Activated T-cell treated with anti-CD3 and anti-CD28 coated beads, Interleukin-2, amount 50 U/mL, for 4 hours (primary cell): ENCODE results near the gene CNNM1. TPM values are rescaled to one million over a fixed set of nuclear protein-coding genes. Genes with fewer than 3 reads are reported as not detected.

Experiments used
- ATAC-seq, 2 donors: fragments of 200-7000 bp; cut with Tn5 transposase; one replicate each; pipeline ENCODE4 v1.10.0; 2021
- DNase-seq: peaks from one replicate; pipeline ENCODE4 v3.0.0-alpha.2; 2020
- H3K27me3 Mint-ChIP-seq: one replicate; pipeline ENCODE4 v1.8.0; 2021; ENCODE audit warnings: low read depth, mixed read lengths
- H3K36me3 Mint-ChIP-seq: one replicate; pipeline ENCODE4 v1.8.0; 2022; ENCODE audit warnings: mixed read lengths; ENCODE audit not compliant: insufficient read depth
- H3K4me1 Mint-ChIP-seq: one replicate; pipeline ENCODE4 v1.8.0; 2021; ENCODE audit warnings: low read depth, mixed read lengths
- H3K4me3 Mint-ChIP-seq: one replicate; pipeline ENCODE4 v1.8.0; 2021; ENCODE audit warnings: mild to moderate bottlenecking, moderate library complexity, mixed read lengths
- H3K9me3 Mint-ChIP-seq: one replicate; pipeline ENCODE4 v1.8.0; 2021; ENCODE audit warnings: mixed read lengths
- total RNA-seq, 3 donors: library from RNA; stranded (reverse); gene quantifications; one replicate each; pipeline ENCODE4 v1.2.1, GENCODE V29; 2021

CNNM1 gene
- total RNA-seq, 3 donors from 2014 or later, result 0.58 to 1.9 (median 0.60) TPM

DNA sequence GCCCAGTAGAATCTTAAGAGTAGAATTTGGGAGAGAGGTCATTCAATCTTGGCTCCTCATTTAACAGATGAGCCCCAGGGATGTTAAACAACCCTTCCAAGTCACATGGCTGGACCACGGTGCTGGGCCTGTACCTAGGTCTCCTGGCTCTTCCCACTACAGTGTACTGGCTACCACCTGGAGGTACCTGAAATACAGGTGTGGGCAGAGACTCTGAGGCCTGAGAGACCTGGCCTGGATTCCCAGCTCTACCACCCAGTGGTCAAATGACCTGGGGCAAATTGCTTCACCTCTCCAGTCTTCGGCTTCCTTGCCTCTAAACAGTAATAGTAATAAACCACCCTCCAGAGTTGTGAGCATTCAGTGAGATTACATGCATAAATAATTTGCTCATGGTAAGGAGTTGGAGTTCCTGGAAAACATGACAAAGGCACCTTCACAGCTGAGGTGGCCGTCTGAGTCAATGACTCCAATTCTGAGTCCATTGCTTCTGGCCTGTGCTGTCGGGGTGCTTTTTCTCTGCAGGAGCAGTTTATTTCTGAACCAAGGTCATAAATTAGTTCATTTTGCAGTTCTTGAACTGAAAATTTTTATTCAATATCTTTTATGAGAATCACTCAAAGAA, 98.5 kb downstream of the CNNM1 start:
- H3K9me3 Mint-ChIP-seq, result no peaks in the 10 kb centered on the region
- no peak for ATAC-seq
- peaks cover 32% of the 10 kb centered on the region for H3K4me1 Mint-ChIP-seq
- no peak overlapping the region for H3K4me3 Mint-ChIP-seq
- no peak for DNase-seq
- H3K36me3 Mint-ChIP-seq, result peaks cover 20% of the 10 kb centered on the region
- no peaks in the 10 kb centered on the region for H3K27me3 Mint-ChIP-seq

GRCh38 chr10:99429517-99430095, 100.5 kb downstream of the CNNM1 start:
- peak overlapping the region; percentile 99 for H3K4me3 Mint-ChIP-seq
- H3K9me3 Mint-ChIP-seq, result no peaks in the 10 kb centered on the region
- ATAC-seq (no peak), DNase-seq (no peak)
- peaks cover 13% of the 10 kb centered on the region for H3K36me3 Mint-ChIP-seq
- H3K4me1 Mint-ChIP-seq, result peaks cover 34% of the 10 kb centered on the region
- H3K27me3 Mint-ChIP-seq, result no peaks in the 10 kb centered on the region

DNA sequence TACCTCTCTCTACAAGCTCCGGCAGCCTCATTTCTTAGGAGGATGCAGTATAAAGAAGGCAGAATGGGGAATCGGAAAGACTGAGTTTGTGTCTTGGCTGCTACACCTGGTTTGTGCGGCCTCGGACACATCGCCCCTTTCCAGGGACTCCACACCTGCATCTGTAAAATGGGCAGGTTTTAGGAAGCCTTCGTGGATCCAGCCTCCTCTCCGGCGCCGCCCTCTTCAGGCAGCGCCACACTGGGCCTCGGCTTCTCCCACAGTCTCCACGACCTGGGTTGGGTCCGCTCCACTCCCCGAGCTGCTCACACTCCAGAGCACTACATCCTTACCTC, 100.9 kb downstream of the CNNM1 start:
- peak in 1 of 2 donors; percentile 10 for ATAC-seq
- peak overlapping the region; percentile 99 for H3K4me3 Mint-ChIP-seq
- no peaks in the 10 kb centered on the region for H3K9me3 Mint-ChIP-seq
- H3K4me1 Mint-ChIP-seq, result peaks cover 34% of the 10 kb centered on the region
- no peaks in the 10 kb centered on the region for H3K27me3 Mint-ChIP-seq
- H3K36me3 Mint-ChIP-seq, result peaks cover 8% of the 10 kb centered on the region
- DNase-seq, result no peak

DNA sequence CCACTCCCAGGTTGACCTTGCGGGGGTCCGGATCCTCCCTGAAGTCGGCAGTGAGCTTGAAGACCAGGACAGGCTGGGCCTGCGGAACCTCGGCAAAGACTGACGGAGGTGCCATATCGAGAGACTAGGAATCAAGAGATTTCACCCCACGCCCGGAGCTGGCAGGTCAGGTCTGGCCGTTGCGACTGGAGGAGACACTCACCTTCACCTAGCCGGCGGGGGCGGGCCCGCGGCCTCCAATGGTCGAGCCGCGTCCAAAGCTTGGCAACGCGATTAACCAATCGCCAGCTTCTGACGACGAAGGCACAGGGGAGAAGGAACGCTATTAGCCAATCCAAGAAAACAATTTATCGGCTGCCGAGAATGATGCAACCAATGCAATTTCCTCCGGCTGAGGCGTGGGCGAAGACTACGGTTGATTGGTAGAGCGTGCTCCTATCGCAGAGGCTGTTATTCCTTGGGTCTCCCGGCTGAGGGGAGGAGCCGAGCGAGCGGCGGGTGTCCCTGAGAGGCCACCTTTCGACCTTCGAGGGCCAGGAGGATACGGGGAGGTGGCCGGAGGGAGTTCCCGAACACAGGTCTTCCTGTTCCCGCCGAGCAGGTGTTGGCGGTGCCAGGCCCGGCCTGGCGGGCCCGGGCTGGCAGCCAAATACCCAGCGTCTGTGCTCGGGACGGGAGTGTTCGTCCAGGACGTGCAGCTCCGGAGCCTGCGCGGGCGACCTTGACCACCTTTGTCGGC, 101.5 kb downstream of the CNNM1 start, which contains the start of gene GOT1:
TSS of gene GOT1 (minus strand) at position 174 of the 739 bp plus-strand sequence. CDS start at position 115, 59 bp downstream.
- ATAC-seq, result peak; percentile 95 to 97
- H3K4me1 Mint-ChIP-seq, result peaks cover 32% of the 10 kb centered on the region
- H3K36me3 Mint-ChIP-seq, result peaks cover 3% of the 10 kb centered on the region

DNA sequence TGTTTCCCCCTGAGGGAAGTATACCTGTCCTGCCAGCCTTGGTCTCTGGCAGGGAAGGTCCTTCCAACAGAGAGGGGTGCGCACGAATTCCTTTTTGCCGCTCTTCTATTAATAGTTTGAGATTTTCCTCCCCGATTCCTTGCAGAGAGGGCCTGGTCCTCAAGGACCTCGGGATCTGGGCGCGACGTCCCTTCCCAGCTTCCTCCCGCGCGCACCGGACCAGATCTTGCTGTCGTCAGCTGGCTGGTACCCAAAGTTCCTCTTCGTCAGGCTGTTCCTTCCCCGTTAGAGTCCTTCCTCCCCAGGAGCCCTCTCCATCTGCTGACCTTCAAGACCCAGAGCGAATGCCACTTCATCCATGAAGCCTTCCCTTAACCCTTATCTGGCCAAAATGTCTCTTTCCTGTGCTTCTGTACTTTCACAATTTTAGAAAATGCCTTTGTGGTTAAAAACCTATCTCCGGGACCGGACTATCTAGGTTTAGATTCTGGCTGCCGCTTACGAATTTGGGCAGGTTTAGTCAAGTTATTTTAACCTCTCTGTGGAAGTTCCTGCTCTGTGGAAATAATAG, 102.1 kb downstream of the CNNM1 start:
- Mint-ChIP-seq H3K27me3 (no peaks in the 10 kb centered on the region), H3K4me1 (peaks cover 32% of the 10 kb centered on the region), H3K4me3 (peak overlapping the region; percentile 99), H3K9me3 (no peaks in the 10 kb centered on the region), H3K36me3 (no peaks in the 10 kb centered on the region)
- DNase-seq, result no peak
- ATAC-seq, result no peak

More for the DNA sequence above, 101.5 kb downstream of the CNNM1 start, which contains the start of gene GOT1:
- peak within 1 kb of the TSS; percentile 99 for H3K4me3 Mint-ChIP-seq
- no peaks in the 10 kb centered on the region for H3K9me3 Mint-ChIP-seq
- DNase-seq, result peak; percentile 92
- H3K27me3 Mint-ChIP-seq, result no peaks in the 10 kb centered on the region

- ATAC-seq, result no peak
- peaks cover 32% of the 10 kb centered on the region for H3K4me1 Mint-ChIP-seq
- no peaks in the 10 kb centered on the region for H3K27me3 Mint-ChIP-seq
- no peaks in the 10 kb centered on the region for H3K36me3 Mint-ChIP-seq
- no peak for DNase-seq
- H3K9me3 Mint-ChIP-seq, result no peaks in the 10 kb centered on the region
- peak overlapping the region; percentile 99 for H3K4me3 Mint-ChIP-seq
Measured at GRCh38 chr10:99432047-99432446, 102.9 kb downstream of the CNNM1 start.

DNA sequence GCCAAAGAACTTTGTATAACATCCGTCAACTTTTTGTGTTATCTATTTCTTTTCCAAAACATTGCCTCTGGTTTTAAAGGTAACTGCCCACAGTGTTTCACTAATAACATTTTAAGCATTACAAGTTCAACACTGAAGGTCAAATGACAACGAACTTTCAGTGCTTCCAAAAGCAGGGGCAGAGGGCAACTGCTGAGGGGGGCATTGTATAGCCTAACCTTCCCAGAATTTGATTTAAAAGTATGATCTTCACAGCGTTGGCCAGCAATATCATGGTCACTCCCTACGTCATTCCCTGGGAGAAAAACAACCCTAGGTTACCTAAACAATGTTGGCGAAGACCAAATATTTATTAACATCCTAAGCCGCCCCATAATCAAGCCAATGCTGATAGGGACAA, 103.7 kb downstream of the CNNM1 start:
- H3K4me3 Mint-ChIP-seq, result peak overlapping the region; percentile 99
- no peak for DNase-seq
- H3K4me1 Mint-ChIP-seq, result peaks cover 29% of the 10 kb centered on the region
- ATAC-seq, result no peak
- no peaks in the 10 kb centered on the region for H3K36me3 Mint-ChIP-seq
- H3K27me3 Mint-ChIP-seq, result no peaks in the 10 kb centered on the region
- no peaks in the 10 kb centered on the region for H3K9me3 Mint-ChIP-seq

GRCh38 chr10:99433378-99434020, 104.3 kb downstream of the CNNM1 start:
- Mint-ChIP-seq H3K4me1 (peaks cover 28% of the 10 kb centered on the region), H3K36me3 (no peaks in the 10 kb centered on the region), H3K4me3 (no peak overlapping the region), H3K9me3 (no peaks in the 10 kb centered on the region), H3K27me3 (no peaks in the 10 kb centered on the region)
- ATAC-seq, result no peak
- DNase-seq, result no peak

DNA sequence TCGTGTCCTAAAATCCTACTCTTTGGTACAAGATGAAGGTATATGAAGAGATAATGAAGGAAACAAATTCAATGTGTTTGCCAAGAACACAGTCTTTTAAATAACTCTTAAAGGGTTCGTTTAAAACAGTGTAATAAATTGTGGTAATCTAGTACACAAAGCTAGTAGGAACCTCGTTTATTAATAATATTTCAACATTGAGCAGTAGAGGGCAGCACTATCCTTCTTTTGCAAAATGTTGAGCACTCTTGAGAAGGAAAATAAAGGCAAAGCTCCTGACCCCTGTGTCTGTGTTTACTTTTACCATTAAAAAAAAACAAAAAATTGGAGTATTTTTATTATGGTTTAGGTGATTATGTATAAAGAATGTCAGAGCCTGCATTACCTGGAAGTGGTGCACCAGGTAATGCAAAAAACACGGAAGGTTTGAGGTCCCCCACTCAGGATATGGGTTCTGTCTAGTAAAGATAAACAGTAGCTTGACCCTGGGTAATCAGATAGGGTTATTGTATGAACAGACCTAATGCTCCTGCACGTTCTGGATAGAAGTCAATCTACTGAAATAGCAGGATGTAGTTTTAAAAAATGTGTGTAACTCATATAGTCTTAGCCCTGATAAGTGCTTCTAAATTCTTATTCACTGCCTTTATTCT, 107.0 kb downstream of the CNNM1 start:
- no peaks in the 10 kb centered on the region for H3K9me3 Mint-ChIP-seq
- H3K36me3 Mint-ChIP-seq, result no peaks in the 10 kb centered on the region
- ATAC-seq (no peak), DNase-seq (no peak)
- no peak overlapping the region for H3K4me3 Mint-ChIP-seq
- H3K27me3 Mint-ChIP-seq, result no peaks in the 10 kb centered on the region
- peaks cover 12% of the 10 kb centered on the region for H3K4me1 Mint-ChIP-seq

GRCh38 chr10:99438890-99439289, 109.7 kb downstream of the CNNM1 start:
- H3K4me3 Mint-ChIP-seq, result no peak overlapping the region
- H3K27me3 Mint-ChIP-seq, result no peaks in the 10 kb centered on the region
- H3K4me1 Mint-ChIP-seq, result peaks cover 2% of the 10 kb centered on the region
- no peaks in the 10 kb centered on the region for H3K36me3 Mint-ChIP-seq
- DNase-seq (no peak), ATAC-seq (no peak)
- H3K9me3 Mint-ChIP-seq, result no peaks in the 10 kb centered on the region

DNA sequence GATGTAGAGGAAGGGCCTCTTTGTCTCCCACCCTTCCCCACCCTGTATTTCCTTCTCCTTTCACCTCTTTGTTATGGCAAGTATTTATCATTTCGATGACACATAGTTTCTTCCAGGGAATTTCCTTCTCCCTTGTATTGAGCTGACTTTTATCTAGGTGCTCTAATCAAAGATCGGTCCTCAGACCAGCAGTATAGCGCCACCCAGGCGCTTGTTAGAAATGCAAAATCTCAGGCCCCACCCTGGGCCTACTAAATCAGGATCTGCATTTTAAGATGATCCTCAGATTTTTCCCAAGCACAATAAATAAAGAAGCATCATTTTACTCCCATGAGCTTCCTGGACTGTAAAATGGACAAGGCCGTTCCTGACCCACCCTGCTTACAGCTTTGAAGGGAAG, 113.2 kb downstream of the CNNM1 start:
- H3K4me1 Mint-ChIP-seq, result no peaks in the 10 kb centered on the region
- ATAC-seq (no peak), DNase-seq (no peak)
- peaks cover 7% of the 10 kb centered on the region for H3K27me3 Mint-ChIP-seq
- no peak overlapping the region for H3K4me3 Mint-ChIP-seq
- H3K9me3 Mint-ChIP-seq, result no peaks in the 10 kb centered on the region
- no peaks in the 10 kb centered on the region for H3K36me3 Mint-ChIP-seq

DNA sequence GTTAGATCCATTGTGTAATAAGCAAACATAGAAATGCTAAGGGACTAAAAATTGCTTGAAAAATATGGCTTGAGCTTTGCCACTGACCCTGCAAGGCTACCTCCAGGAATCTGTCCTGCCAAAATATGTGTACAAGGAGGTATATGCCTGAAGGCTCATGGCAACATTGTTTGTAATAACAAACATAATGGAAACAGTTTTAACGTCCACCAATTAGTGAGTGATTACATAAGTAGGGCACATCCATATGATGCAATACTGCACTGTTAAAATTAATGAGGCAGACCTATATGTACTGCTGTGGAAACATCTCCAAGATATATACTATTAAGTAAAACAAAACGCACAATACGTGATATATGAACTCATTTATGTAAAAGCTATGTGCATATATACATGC, 114.3 kb downstream of the CNNM1 start:
- no peak overlapping the region for H3K4me3 Mint-ChIP-seq
- H3K36me3 Mint-ChIP-seq, result no peaks in the 10 kb centered on the region
- DNase-seq (no peak), ATAC-seq (no peak)
- no peaks in the 10 kb centered on the region for H3K9me3 Mint-ChIP-seq
- H3K27me3 Mint-ChIP-seq, result peaks cover 7% of the 10 kb centered on the region
- no peaks in the 10 kb centered on the region for H3K4me1 Mint-ChIP-seq
